ENCODE results near the gene PRODH2. TPM values are rescaled to one million over a fixed set of nuclear protein-coding genes. Genes with fewer than 3 reads are reported as not detected.

Gene PRODH2
- total RNA-seq, 1 experiment from 2014 or later, result 0.44 TPM

- no peak overlapping the region for H3K27ac ChIP-seq (ENCODE audit: low read depth, low read length)
- CTCF ChIA-PET, result no interaction called here
- no peak for DNase-seq (ENCODE audit: low read depth, low spot score)
- peaks cover 38% of the 10 kb centered on the region; the same call in 1 of the 2 replicates for H3K27me3 ChIP-seq (ENCODE audit: insufficient read depth, low read length)
- H3K4me1 ChIP-seq (ENCODE audit: control insufficient read depth in 1 of 2, insufficient read depth in 2 of 2, low read length in 2 of 2), result no peaks in the 10 kb centered on the region
- H3K9ac ChIP-seq (ENCODE audit: low read length), result no peak overlapping the region
- RAD21 ChIA-PET (ENCODE audit: low non-redundant PET in 1 of 2, low total read pairs in 2 of 2, uncharacterized antibody in 2 of 2, unreplicated experiment in 2 of 2), result no interaction called here
- intact Hi-C loops (cut with micrococcal nuclease), result no loop called here
- ATAC-seq, result no peak
- H3K4me3 ChIP-seq (replicated peaks in 1 of 2; ENCODE audit: low read depth in 1 of 2, low read length in 2 of 2), result no peak overlapping the region
- H3K79me2 ChIP-seq (ENCODE audit: insufficient read depth, low read length), result no peaks in the 10 kb centered on the region
- H4K20me1 ChIP-seq (ENCODE audit: insufficient read depth), result no peaks in the 10 kb centered on the region
- no peaks in the 10 kb centered on the region for H3K36me3 ChIP-seq (ENCODE audit: control insufficient read depth in 1 of 2, insufficient read depth in 2 of 2, low read length in 2 of 2)
- no TSS peak for BruUV-seq (replicated peaks)
- no peaks in the 10 kb centered on the region for H3K9me3 ChIP-seq (ENCODE audit: control insufficient read depth in 1 of 2, insufficient read depth in 1 of 2, low read depth in 1 of 2, low read length in 2 of 2)
- TF ChIP-seq SRF (IDR thresholded peaks at IDR 0.05; ENCODE audit: low read depth) (no peak), SP1 (IDR thresholded peaks at IDR 0.05; ENCODE audit: low read depth) (no peak), RAD21 (IDR thresholded peaks at IDR 0.05; ENCODE audit: low read depth) (no peak), YY1 (IDR thresholded peaks at IDR 0.05; ENCODE audit: extremely low read depth, insufficient replicate concordance, low read depth, low read length) (no peak), CEBPB (IDR thresholded peaks at IDR 0.05; ENCODE audit: low read depth) (no peak), POLR2AphosphoS5 (IDR thresholded peaks at IDR 0.05; ENCODE audit: low read depth, low read length) (no peak), ELF1 (IDR thresholded peaks at IDR 0.05; ENCODE audit: borderline replicate concordance, low read depth) (no peak), ATF3 (IDR thresholded peaks at IDR 0.05) (no peak), ZBTB33 (IDR thresholded peaks at IDR 0.05; ENCODE audit: extremely low read depth, insufficient replicate concordance, low read length) (no peak), TCF7L2 (IDR thresholded peaks at IDR 0.05; ENCODE audit: borderline replicate concordance, extremely low read depth, insufficient read depth, insufficient read length) (no peak), POLR2A (IDR thresholded peaks at IDR 0.05; ENCODE audit: borderline replicate concordance, extremely low read depth, insufficient read depth, insufficient read length) (no peak), EZH2 (IDR thresholded peaks at IDR 0.05) (no peak), ZFX (IDR thresholded peaks at IDR 0.05) (no peak), EGR1 (IDR thresholded peaks at IDR 0.05; ENCODE audit: low read depth) (no peak), MAX (IDR thresholded peaks at IDR 0.05) (no peak), FOSL1 (IDR thresholded peaks at IDR 0.05; ENCODE audit: low read depth) (no peak), CTCF (IDR thresholded peaks at IDR 0.05 in 2 of 3, conservative IDR thresholded peaks at IDR 0.05 in 1 of 3; ENCODE audit: borderline replicate concordance in 1 of 3, insufficient read depth in 1 of 3, low read depth in 2 of 3, low read length in 2 of 3) (no peak), CBX3 (IDR thresholded peaks at IDR 0.05; ENCODE audit: low read depth) (no peak)
- H3K9me2 ChIP-seq (ENCODE audit: insufficient read depth), result no peaks in the 10 kb centered on the region
- no peak overlapping the region for H3K4me2 ChIP-seq (ENCODE audit: low read length)
- no peak overlapping the region for H2AFZ ChIP-seq (ENCODE audit: low read depth, low read length, poor library complexity, severe bottlenecking)
- POLR2A ChIA-PET, result no interaction called here
These were observed 19.4 kb upstream of the PRODH2 start for GRCh38 chr19:35832054-35832453.
